Measurements from ENCODE around the gene ORMDL3.

ORMDL3 gene, protein sequence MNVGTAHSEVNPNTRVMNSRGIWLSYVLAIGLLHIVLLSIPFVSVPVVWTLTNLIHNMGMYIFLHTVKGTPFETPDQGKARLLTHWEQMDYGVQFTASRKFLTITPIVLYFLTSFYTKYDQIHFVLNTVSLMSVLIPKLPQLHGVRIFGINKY

DNA sequence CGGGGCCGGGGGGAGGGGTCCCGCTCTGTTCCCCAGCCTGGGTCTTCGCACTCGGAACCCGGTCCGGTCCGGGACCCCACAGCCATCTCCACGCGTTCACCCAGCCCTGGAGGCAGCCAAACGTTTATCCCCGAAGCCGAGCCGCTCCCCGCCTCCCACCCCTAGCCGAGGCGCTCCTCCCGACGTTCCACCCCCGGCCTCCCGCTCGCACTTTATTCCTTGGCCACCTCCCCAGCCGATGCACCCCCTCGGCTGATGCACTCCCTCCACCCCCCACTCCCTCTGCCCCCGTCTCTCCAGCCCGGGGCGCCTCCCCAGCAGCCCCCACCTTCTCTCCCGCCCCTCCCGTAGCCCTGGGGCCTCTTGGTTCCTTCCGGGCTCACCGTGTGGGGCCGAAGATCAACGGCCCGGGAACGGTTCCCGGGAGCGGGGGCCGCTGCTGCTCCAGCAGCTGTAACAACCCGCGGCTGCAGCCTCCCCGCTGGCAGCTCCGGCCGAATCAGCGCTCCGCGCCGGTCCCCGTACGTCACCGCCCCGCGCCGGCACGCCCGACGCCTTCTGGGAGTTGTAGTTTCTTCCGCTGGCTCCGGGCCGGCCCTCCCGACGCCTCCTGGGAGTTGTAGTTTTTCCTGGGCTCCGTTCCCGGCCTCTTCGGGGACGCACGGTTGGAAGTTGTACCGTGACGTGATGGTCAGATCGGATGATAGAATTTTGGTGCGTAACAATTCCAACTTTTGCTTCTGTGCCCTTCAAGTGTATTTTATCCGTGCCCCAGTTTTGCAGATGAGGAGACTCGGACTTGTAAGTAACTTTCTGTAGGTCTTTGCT is at the start of gene ORMDL3, which contains the start of gene LRRC3C:
Gene ORMDL3, minus strand, starts transcription at position 501 of the 828 bp plus-strand sequence. CDS start 3,398 bp downstream, outside the sequence.
Gene LRRC3C, plus strand, starts transcription at position 632 of the 828 bp plus-strand sequence. CDS start 13,792 bp downstream, outside the sequence.
- TF ChIP-seq, protein P1, sequence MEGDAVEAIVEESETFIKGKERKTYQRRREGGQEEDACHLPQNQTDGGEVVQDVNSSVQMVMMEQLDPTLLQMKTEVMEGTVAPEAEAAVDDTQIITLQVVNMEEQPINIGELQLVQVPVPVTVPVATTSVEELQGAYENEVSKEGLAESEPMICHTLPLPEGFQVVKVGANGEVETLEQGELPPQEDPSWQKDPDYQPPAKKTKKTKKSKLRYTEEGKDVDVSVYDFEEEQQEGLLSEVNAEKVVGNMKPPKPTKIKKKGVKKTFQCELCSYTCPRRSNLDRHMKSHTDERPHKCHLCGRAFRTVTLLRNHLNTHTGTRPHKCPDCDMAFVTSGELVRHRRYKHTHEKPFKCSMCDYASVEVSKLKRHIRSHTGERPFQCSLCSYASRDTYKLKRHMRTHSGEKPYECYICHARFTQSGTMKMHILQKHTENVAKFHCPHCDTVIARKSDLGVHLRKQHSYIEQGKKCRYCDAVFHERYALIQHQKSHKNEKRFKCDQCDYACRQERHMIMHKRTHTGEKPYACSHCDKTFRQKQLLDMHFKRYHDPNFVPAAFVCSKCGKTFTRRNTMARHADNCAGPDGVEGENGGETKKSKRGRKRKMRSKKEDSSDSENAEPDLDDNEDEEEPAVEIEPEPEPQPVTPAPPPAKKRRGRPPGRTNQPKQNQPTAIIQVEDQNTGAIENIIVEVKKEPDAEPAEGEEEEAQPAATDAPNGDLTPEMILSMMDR (IDR thresholded peaks at IDR 0.05; ENCODE audit: poor library complexity, severe bottlenecking) = no peak
- Histone ChIP-seq H3K27me3 (ENCODE audit: insufficient read depth, poor library complexity, severe bottlenecking) (no peaks in the 10 kb centered on the region), H3K36me3 (ENCODE audit: low read depth) (peaks cover 14% of the 10 kb centered on the region), H3K4me1 (ENCODE audit: insufficient read depth, poor library complexity, severe bottlenecking) (peaks cover 19% of the 10 kb centered on the region), H3K27ac (ENCODE audit: poor library complexity, severe bottlenecking) (peak within 1 kb of the TSS; percentile 87), H3K4me3 (ENCODE audit: severe bottlenecking) (peak within 1 kb of the TSS; percentile 59), H3K9me3 (ENCODE audit: severe bottlenecking) (no peaks in the 10 kb centered on the region)
- DNase-seq (ENCODE audit: low spot score) (peak; percentile 86), ATAC-seq (ENCODE audit: low read depth) (peak; percentile 54)

DNA sequence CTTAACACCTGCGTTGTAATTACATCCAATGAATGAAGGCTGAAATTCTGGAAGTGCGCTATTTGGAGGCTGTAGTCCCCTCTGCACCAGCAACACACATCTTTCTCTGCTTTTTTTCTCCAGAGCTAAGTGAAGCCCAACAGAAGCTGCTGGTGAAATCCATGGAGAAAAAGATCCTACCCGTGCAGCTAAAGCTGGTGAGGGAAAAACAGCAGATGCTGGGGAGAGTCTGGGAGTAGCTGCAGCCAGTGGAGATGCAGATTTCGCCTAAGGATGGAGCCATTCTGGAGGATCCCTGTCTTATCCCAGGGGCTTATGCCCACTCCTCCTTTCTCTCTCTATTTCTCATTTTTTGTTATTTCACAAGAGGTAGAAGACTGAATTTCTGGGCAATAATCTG is 48.4 kb upstream of the ORMDL3 start:
- Histone ChIP-seq H3K27ac (ENCODE audit: poor library complexity, severe bottlenecking) (no peak overlapping the region), H3K36me3 (ENCODE audit: low read depth) (no peaks in the 10 kb centered on the region), H3K4me3 (ENCODE audit: severe bottlenecking) (no peak overlapping the region), H3K4me1 (ENCODE audit: insufficient read depth, poor library complexity, severe bottlenecking) (peaks cover 16% of the 10 kb centered on the region), H3K9me3 (ENCODE audit: severe bottlenecking) (no peaks in the 10 kb centered on the region), H3K27me3 (ENCODE audit: insufficient read depth, poor library complexity, severe bottlenecking) (no peaks in the 10 kb centered on the region)
- ATAC-seq (ENCODE audit: low read depth) (no peak), DNase-seq (ENCODE audit: low spot score) (no peak)
- TF ChIP-seq, protein P1 (IDR thresholded peaks at IDR 0.05; ENCODE audit: poor library complexity, severe bottlenecking) = no peak

DNA sequence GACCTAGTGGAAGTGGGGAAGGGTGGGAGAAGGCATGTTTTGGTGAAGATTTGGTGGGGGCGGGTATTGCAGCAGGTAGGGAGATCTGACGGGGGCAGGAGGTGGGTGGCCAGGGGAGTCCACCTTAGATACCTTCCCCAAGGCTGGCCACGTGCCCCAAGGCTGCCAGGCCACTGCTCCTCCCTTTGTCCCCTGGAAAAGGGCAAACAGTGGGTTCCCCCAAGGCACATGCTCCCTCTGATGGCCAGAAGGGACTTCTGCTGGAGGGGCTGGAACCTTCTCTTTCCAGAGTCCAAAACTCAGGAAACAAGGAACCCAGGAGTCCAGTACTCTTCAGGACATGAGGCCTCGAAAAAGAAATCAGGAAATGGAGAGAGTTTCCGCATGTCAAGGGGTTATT is 47.0 kb upstream of the ORMDL3 start:
- Histone ChIP-seq H3K4me3 (ENCODE audit: severe bottlenecking) (no peak overlapping the region), H3K27ac (ENCODE audit: poor library complexity, severe bottlenecking) (peak overlapping the region; percentile 31), H3K9me3 (ENCODE audit: severe bottlenecking) (no peaks in the 10 kb centered on the region), H3K4me1 (ENCODE audit: insufficient read depth, poor library complexity, severe bottlenecking) (peaks cover 9% of the 10 kb centered on the region), H3K27me3 (ENCODE audit: insufficient read depth, poor library complexity, severe bottlenecking) (no peaks in the 10 kb centered on the region), H3K36me3 (ENCODE audit: low read depth) (no peaks in the 10 kb centered on the region)
- TF ChIP-seq, protein P1 (IDR thresholded peaks at IDR 0.05; ENCODE audit: poor library complexity, severe bottlenecking) = no peak
- DNase-seq (ENCODE audit: low spot score) = no peak
- ATAC-seq (ENCODE audit: low read depth) = no peak

DNA sequence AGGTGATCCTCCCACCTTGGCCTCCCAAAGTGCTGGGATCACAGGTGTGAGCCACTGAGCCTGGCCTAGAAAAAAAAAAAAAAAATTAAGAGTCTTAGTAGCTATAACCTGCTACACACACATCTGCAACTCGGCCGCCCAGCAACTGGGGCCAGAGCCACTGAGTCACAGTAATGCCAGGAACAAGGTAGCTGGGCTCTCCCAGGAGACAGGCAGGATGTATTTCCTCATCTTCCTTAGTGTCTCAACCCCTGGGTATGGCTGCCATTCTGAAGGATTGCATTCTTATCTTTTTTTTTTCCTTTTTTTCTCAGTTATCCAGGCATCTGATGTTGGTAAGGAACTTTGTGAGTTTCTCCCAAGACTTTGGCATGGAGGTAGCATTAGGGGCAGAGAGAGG is 46.1 kb upstream of the ORMDL3 start:
- no peak overlapping the region for H3K4me3 ChIP-seq (ENCODE audit: severe bottlenecking)
- DNase-seq (ENCODE audit: low spot score) (no peak), ATAC-seq (ENCODE audit: low read depth) (peak; percentile 78)
- TF ChIP-seq, protein P1 (IDR thresholded peaks at IDR 0.05; ENCODE audit: poor library complexity, severe bottlenecking) = no peak
- no peaks in the 10 kb centered on the region for H3K9me3 ChIP-seq (ENCODE audit: severe bottlenecking)
- H3K27me3 ChIP-seq (ENCODE audit: insufficient read depth, poor library complexity, severe bottlenecking) = no peaks in the 10 kb centered on the region
- no peaks in the 10 kb centered on the region for H3K36me3 ChIP-seq (ENCODE audit: low read depth)
- peak overlapping the region; percentile 31 for H3K27ac ChIP-seq (ENCODE audit: poor library complexity, severe bottlenecking)
- peaks cover 4% of the 10 kb centered on the region for H3K4me1 ChIP-seq (ENCODE audit: insufficient read depth, poor library complexity, severe bottlenecking)

All from RWPE2 (cell line).